ENCODE measurements around the gene SP3. TPM values are rescaled to one million over a fixed set of nuclear protein-coding genes. Genes with fewer than 3 reads are reported as not detected.

SP3 gene
- total and polyA plus RNA-seq, 4 donors = 14.5 to 183 (median 55.2) TPM

DNA sequence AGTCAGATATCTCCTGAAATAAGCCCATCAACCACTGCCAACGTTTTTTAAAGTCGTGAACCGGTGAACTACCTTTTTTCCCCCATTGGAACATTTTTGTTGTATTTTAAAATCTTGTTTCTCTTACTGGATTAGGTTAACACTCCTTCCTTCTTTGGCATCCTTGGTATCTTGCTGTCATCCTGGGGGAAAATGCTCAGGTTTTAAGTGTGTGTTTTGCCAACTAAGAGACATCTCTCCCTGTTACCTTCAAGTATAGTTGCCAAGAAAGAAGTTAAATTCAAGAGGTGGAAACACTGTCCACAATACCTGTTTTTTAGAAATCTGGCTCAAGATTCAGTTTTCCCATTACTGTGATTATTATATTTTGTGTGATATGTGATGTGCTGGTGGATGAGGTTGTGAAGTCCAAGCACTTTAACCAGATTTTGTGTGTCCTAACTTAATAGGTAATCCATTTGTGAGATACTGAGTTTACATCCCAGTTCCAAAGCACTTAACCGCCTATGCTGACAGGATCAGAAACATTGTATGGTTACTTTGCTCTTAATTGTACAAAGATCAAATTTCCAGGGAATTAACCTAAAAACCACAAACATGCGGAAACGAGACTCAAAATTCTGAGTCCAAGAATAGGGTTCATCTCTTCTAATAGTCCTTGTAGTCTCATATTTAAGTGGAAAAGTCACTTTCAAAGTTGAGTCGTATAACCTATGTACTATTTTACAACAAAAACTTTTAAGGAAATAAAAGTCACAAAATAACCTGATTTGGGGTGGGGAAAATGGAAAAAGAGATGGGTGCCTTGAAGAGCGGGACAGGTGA is 1.3 kb upstream of the SP3 start:
- Histone ChIP-seq H3K4me1 (ENCODE audit: control insufficient read depth in 5 of 5, insufficient read depth in 5 of 5, low read length in 5 of 5) (peaks cover 0 to 30% (median 10%) of the 10 kb centered on the region in 5 donors), H3K36me3 (ENCODE audit: control insufficient read depth in 4 of 4, insufficient read depth in 4 of 4, low read length in 4 of 4) (peaks cover 0 to 3% (median 0%) of the 10 kb centered on the region in 4 donors), H3K9ac (ENCODE audit: insufficient read depth in 1 of 2, low read length in 2 of 2) (peak overlapping the region in 1 of 2 donors; percentile 97), H3K4me3 (no peak overlapping the region), H3K27ac (ENCODE audit: low read depth in 1 of 2, low read length in 1 of 2) (peak overlapping the region; percentile 98 to 100), H3K9me3 (ENCODE audit: control insufficient read depth in 4 of 4, insufficient read depth in 3 of 4, low read length in 3 of 4) (no peaks in the 10 kb centered on the region), H3K27me3 (ENCODE audit: control insufficient read depth in 3 of 3, insufficient read depth in 3 of 3, low read length in 2 of 3) (no peaks in the 10 kb centered on the region)
- ATAC-seq (ENCODE audit: insufficient read depth, low FRiP score) = no peak
- DNase-seq = peak in 2 of 3 donors; percentile 39
- TF ChIP-seq, protein P1, sequence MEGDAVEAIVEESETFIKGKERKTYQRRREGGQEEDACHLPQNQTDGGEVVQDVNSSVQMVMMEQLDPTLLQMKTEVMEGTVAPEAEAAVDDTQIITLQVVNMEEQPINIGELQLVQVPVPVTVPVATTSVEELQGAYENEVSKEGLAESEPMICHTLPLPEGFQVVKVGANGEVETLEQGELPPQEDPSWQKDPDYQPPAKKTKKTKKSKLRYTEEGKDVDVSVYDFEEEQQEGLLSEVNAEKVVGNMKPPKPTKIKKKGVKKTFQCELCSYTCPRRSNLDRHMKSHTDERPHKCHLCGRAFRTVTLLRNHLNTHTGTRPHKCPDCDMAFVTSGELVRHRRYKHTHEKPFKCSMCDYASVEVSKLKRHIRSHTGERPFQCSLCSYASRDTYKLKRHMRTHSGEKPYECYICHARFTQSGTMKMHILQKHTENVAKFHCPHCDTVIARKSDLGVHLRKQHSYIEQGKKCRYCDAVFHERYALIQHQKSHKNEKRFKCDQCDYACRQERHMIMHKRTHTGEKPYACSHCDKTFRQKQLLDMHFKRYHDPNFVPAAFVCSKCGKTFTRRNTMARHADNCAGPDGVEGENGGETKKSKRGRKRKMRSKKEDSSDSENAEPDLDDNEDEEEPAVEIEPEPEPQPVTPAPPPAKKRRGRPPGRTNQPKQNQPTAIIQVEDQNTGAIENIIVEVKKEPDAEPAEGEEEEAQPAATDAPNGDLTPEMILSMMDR (IDR thresholded peaks at IDR 0.05; ENCODE audit: control extremely low read depth, extremely low read depth) = no peak
- 46 to 54% methylated on average over 8 of the region's 8 CpGs for WGBS, 2 donors

DNA sequence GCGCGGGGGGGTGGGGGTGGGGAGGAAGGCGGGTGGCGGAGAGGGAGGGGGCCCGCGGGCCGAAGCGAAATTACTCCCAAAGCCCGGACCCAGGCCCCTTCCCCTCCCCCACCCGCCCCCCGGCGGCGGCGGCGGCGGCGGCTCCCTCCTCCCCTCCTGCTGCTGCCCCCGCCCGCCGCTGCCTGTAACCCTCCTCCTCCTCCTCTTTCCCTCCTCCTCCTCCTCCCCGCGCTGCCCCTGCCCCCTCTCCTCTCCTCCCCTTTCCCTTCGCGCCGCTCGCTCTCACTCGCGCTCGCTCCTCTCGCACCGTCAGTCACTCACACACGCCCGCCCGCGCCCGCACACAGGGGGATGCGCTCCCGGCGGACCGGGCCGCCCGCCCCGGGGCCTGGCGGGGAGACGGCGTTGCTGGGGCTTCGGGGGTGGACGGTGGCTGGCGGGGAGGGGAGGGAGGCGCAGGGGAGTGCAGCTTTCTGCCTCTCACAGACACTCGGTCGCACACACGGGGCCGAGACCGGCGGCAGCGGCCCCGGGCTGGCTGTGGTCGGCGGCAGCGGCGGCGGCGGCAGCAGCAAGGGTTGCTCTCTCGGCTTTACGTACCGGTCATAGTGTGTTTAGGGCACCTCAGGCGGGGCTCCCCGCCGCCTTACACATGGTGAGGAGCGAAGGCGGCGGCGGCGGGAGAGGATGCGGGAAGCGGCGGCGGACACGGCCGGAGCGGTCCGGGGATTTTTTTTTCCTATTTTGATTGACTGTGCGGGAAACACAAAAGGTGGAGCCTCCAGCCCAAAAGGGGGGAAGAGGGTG is 405 bp downstream of the SP3 start:
- Histone ChIP-seq H3K27me3 (ENCODE audit: control insufficient read depth in 3 of 3, insufficient read depth in 3 of 3, low read length in 2 of 3) (no peaks in the 10 kb centered on the region), H3K36me3 (ENCODE audit: control insufficient read depth in 4 of 4, insufficient read depth in 4 of 4, low read length in 4 of 4) (peaks cover 0 to 11% (median 5%) of the 10 kb centered on the region in 4 donors), H3K4me3 (peak overlapping the region; percentile 96), H3K4me1 (ENCODE audit: control insufficient read depth in 5 of 5, insufficient read depth in 5 of 5, low read length in 5 of 5) (peaks cover 0 to 25% (median 10%) of the 10 kb centered on the region in 5 donors), H3K27ac (ENCODE audit: low read depth in 1 of 2, low read length in 1 of 2) (peak overlapping the region; percentile 100), H3K9ac (ENCODE audit: insufficient read depth in 1 of 2, low read length in 2 of 2) (peak overlapping the region in 1 of 2 donors; percentile 60), H3K9me3 (ENCODE audit: control insufficient read depth in 4 of 4, insufficient read depth in 3 of 4, low read length in 3 of 4) (peaks cover 0 to 3% (median under 1%) of the 10 kb centered on the region in 4 donors)
- ATAC-seq (ENCODE audit: insufficient read depth, low FRiP score) = peak; percentile 78
- TF ChIP-seq, protein P1 (IDR thresholded peaks at IDR 0.05; ENCODE audit: control extremely low read depth, extremely low read depth) = no peak
- 0% methylated on average over 30 to 80 of the region's 84 CpGs for whole genome bisulfite sequencing, 2 donors
- DNase-seq = peak; percentile 96 to 97 (median 96)

DNA sequence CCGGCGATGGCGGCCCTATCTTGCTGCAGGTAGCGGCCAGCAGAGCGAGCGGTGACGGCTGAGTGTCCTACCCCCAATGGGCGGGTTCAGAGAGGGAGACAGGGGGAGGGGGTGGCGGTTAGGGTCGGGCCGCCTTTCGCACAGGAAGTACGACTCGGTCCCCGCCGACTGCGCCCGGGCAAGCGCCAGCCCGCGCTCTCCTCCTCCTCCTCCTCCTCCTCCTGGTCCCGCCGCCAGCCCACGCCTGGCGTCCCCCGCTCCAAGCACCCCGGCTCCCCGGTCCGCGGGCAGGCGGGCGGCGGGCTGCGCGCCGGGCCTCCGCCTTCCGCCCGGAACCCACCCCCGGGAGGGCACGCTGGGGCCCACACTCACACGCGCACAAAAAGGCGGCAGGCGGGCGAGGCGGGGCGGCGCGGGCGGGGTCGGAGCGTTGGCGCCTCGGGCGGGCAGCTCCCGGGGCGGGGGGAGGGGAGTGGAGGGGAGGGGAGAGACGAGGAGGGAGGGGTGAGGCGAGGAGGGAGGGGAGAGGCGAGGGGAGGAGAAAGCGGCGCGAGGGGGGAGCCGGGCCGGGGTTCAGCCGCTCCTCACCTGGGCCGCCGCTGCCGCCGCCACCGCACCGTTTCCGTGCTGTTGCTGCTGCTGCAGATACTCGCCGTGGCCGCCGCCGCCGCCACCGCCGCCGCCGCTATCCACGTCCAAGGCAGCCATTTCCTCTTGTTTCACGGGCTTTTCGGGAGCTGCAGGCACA is 1.2 kb downstream of the SP3 start:
- TF ChIP-seq, protein P1 (IDR thresholded peaks at IDR 0.05; ENCODE audit: control extremely low read depth, extremely low read depth) = no peak
- Histone ChIP-seq H3K27ac (ENCODE audit: low read depth in 1 of 2, low read length in 1 of 2) (peak overlapping the region; percentile 100), H3K36me3 (ENCODE audit: control insufficient read depth in 4 of 4, insufficient read depth in 4 of 4, low read length in 4 of 4) (peaks cover 0 to 11% (median 5%) of the 10 kb centered on the region in 4 donors), H3K9ac (ENCODE audit: insufficient read depth in 1 of 2, low read length in 2 of 2) (no peak overlapping the region), H3K4me1 (ENCODE audit: control insufficient read depth in 5 of 5, insufficient read depth in 5 of 5, low read length in 5 of 5) (peaks cover 0 to 25% (median 10%) of the 10 kb centered on the region in 5 donors), H3K9me3 (ENCODE audit: control insufficient read depth in 4 of 4, insufficient read depth in 3 of 4, low read length in 3 of 4) (peaks cover 0 to 3% (median under 1%) of the 10 kb centered on the region in 4 donors), H3K27me3 (ENCODE audit: control insufficient read depth in 3 of 3, insufficient read depth in 3 of 3, low read length in 2 of 3) (no peaks in the 10 kb centered on the region), H3K4me3 (peak overlapping the region; percentile 90)
- peak; percentile 66 for ATAC-seq (ENCODE audit: insufficient read depth, low FRiP score)
- 1% methylated on average over 42 to 87 of the region's 87 CpGs for WGBS, 2 donors
- peak; percentile 92 to 96 (median 95) for DNase-seq
